Measurements from ENCODE around the gene GDF9.

Gene GDF9

GRCh38 chr5:132877466-132877865 is 11.2 kb upstream of the GDF9 start:
- no peak for DNase-seq (ENCODE audit: low read depth in 1 of 2, low spot score in 1 of 2)
- Histone ChIP-seq H3K4me3 (replicated peaks; ENCODE audit: insufficient read depth, low read length) (no peak overlapping the region), H3K27me3 (ENCODE audit: insufficient read depth, poor library complexity, severe bottlenecking) (no peaks in the 10 kb centered on the region), H3K27ac (replicated peaks) (no peak overlapping the region)
- TF ChIP-seq, protein P1, sequence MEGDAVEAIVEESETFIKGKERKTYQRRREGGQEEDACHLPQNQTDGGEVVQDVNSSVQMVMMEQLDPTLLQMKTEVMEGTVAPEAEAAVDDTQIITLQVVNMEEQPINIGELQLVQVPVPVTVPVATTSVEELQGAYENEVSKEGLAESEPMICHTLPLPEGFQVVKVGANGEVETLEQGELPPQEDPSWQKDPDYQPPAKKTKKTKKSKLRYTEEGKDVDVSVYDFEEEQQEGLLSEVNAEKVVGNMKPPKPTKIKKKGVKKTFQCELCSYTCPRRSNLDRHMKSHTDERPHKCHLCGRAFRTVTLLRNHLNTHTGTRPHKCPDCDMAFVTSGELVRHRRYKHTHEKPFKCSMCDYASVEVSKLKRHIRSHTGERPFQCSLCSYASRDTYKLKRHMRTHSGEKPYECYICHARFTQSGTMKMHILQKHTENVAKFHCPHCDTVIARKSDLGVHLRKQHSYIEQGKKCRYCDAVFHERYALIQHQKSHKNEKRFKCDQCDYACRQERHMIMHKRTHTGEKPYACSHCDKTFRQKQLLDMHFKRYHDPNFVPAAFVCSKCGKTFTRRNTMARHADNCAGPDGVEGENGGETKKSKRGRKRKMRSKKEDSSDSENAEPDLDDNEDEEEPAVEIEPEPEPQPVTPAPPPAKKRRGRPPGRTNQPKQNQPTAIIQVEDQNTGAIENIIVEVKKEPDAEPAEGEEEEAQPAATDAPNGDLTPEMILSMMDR (IDR thresholded peaks at IDR 0.05; ENCODE audit: insufficient read depth, low read length) = no peak
- TF ChIP-seq, protein P2, sequence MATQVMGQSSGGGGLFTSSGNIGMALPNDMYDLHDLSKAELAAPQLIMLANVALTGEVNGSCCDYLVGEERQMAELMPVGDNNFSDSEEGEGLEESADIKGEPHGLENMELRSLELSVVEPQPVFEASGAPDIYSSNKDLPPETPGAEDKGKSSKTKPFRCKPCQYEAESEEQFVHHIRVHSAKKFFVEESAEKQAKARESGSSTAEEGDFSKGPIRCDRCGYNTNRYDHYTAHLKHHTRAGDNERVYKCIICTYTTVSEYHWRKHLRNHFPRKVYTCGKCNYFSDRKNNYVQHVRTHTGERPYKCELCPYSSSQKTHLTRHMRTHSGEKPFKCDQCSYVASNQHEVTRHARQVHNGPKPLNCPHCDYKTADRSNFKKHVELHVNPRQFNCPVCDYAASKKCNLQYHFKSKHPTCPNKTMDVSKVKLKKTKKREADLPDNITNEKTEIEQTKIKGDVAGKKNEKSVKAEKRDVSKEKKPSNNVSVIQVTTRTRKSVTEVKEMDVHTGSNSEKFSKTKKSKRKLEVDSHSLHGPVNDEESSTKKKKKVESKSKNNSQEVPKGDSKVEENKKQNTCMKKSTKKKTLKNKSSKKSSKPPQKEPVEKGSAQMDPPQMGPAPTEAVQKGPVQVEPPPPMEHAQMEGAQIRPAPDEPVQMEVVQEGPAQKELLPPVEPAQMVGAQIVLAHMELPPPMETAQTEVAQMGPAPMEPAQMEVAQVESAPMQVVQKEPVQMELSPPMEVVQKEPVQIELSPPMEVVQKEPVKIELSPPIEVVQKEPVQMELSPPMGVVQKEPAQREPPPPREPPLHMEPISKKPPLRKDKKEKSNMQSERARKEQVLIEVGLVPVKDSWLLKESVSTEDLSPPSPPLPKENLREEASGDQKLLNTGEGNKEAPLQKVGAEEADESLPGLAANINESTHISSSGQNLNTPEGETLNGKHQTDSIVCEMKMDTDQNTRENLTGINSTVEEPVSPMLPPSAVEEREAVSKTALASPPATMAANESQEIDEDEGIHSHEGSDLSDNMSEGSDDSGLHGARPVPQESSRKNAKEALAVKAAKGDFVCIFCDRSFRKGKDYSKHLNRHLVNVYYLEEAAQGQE (IDR thresholded peaks at IDR 0.05; ENCODE audit: insufficient replicate concordance, low read depth) = no peak
- no peak for TF ChIP-seq SPI1 (IDR thresholded peaks at IDR 0.05; ENCODE audit: borderline replicate concordance, low read depth)

- H3K4me3 ChIP-seq (replicated peaks; ENCODE audit: insufficient read depth, low read length) = no peak overlapping the region
- no peak for DNase-seq (ENCODE audit: low read depth in 1 of 2, low spot score in 1 of 2)
- TF ChIP-seq, protein P1 (IDR thresholded peaks at IDR 0.05; ENCODE audit: insufficient read depth, low read length) = no peak
- TF ChIP-seq, protein P2 (IDR thresholded peaks at IDR 0.05; ENCODE audit: insufficient replicate concordance, low read depth) = no peak
- TF ChIP-seq GABPA (IDR thresholded peaks at IDR 0.05; ENCODE audit: low read depth) = no peak
- no peak for TF ChIP-seq POLR2AphosphoS5 (IDR thresholded peaks at IDR 0.05; ENCODE audit: low read depth)
- TF ChIP-seq SPI1 (IDR thresholded peaks at IDR 0.05; ENCODE audit: borderline replicate concordance, low read depth) = no peak
- H3K27ac ChIP-seq (replicated peaks) = no peak overlapping the region
- no peaks in the 10 kb centered on the region for H3K27me3 ChIP-seq (ENCODE audit: insufficient read depth, poor library complexity, severe bottlenecking)
Observed at GRCh38 chr5:132876020-132876759, 9.9 kb upstream of the GDF9 start.

- no peak for DNase-seq (ENCODE audit: low read depth in 1 of 2, low spot score in 1 of 2)
- no peak overlapping the region for H3K4me3 ChIP-seq (replicated peaks; ENCODE audit: insufficient read depth, low read length)
- H3K27me3 ChIP-seq (ENCODE audit: insufficient read depth, poor library complexity, severe bottlenecking) = no peaks in the 10 kb centered on the region
- no peak overlapping the region for H3K27ac ChIP-seq (replicated peaks)
- TF ChIP-seq, protein P1 (IDR thresholded peaks at IDR 0.05; ENCODE audit: insufficient read depth, low read length) = no peak
- no peak for TF ChIP-seq GABPA (IDR thresholded peaks at IDR 0.05; ENCODE audit: low read depth)
- TF ChIP-seq, protein P2 (IDR thresholded peaks at IDR 0.05; ENCODE audit: insufficient replicate concordance, low read depth) = no peak
- TF ChIP-seq POLR2AphosphoS5 (IDR thresholded peaks at IDR 0.05; ENCODE audit: low read depth) = no peak
- no peak for TF ChIP-seq SPI1 (IDR thresholded peaks at IDR 0.05; ENCODE audit: borderline replicate concordance, low read depth)
Observed at GRCh38 chr5:132873930-132874271, 7.6 kb upstream of the GDF9 start.
